Motor neuron (in vitro differentiated cells): ENCODE measurements around the gene ZBTB4. TPM values are rescaled to one million over a fixed set of nuclear protein-coding genes. Genes with fewer than 3 reads are reported as not detected.

ENCODE experiments used
- ATAC-seq, 8 experiments: fragments of 200-7000 bp; cut with Tn5 transposase; replicated peaks in 6 of 8; 2 replicates each; pipeline ENCODE4 v1.8.0; 2021; ENCODE audit warnings: mild to moderate bottlenecking in 8 of 8, moderate library complexity in 8 of 8
- H3K27ac ChIP-seq, 2 donors: fragments of 250-450 bp; sonication (Bioruptor Pico); 2 replicates each; pipeline ENCODE4 v1.9.0; 2021; ENCODE audit warnings: antibody characterized with exemption in 2 of 2, mild to moderate bottlenecking in 2 of 2, moderate library complexity in 1 of 2
- H3K4me1 ChIP-seq, 2 donors: fragments of 250-450 bp; sonication (Bioruptor Pico); replicated peaks in 1 of 2; 2 replicates each; pipeline ENCODE4 v1.6.1; 2021; ENCODE audit warnings: antibody characterized with exemption in 2 of 2, mild to moderate bottlenecking in 2 of 2, moderate library complexity in 1 of 2
- H3K4me3 ChIP-seq, 5 donors: fragments of 250-450 bp; sonication (Bioruptor Pico); 2 replicates each; pipeline ENCODE4 v1.9.0; 2021; ENCODE audit warnings: antibody characterized with exemption in 5 of 5, mild to moderate bottlenecking in 5 of 5, moderate library complexity in 4 of 5
- WGBS, 10 experiments: fragments of 450-650 bp; shearing (Covaris generic); methylation state at CpG; one replicate each; pipeline ENCODE4 v1.0.0; 2022; 5-methylcytosine and 5-hydroxymethylcytosine counted together
- in situ Hi-C, 9 experiments: fragments of 400-800 bp; cut with MboI; loops; one replicate each; pipeline ENCODE4 v1.15.0; 2021; ENCODE audit warnings: low sequenced_read_pairs in 9 of 9, low pct_unique_long_range_greater_than_20kb in 2 of 9; ENCODE audit not compliant: unreplicated experiment in 9 of 9
- total RNA-seq, 8 experiments: library from RNA; unstranded; fragments of 300-600 nt; gene quantifications; 2 replicates each; pipeline versions ENCODE4 v1.2.3 to v1.2.4, GENCODE V29; 2022

Gene ZBTB4
- total RNA-seq, 8 experiments from 2014 or later, result 9.8 to 36.2 (median 13.4) TPM

DNA sequence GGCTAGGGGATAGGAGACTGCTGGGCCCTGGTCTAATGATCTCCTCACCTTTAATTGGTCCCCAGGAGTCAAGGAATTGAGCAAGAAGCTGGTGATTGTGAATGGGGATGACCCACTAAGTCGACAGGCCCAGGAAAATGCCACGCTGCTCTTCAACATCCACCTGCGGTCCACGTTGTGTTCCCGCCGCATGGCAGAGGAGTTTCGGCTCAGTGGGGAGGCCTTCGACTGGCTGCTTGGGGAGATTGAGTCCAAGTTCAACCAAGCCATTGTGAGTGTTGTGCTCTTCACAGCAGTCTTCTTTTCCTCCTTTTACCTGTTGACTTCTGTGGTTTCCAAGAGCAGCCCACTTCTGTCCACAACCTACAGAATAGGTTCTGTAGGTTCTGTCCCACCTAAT, 24.1 kb upstream of the ZBTB4 start:
- WGBS, 10 experiments, result 91 to 100% (median 96%) methylated on average over 2 to 7 of the region's 8 CpGs; no CpG with 5 or more reads in 5 of the 10 experiments
- Histone ChIP-seq H3K4me3 (no peak overlapping the region), H3K27ac (no peak overlapping the region), H3K4me1 (no peaks in the 10 kb centered on the region)
- ATAC-seq, result no peak
- in situ Hi-C loops, result no loop called here

DNA sequence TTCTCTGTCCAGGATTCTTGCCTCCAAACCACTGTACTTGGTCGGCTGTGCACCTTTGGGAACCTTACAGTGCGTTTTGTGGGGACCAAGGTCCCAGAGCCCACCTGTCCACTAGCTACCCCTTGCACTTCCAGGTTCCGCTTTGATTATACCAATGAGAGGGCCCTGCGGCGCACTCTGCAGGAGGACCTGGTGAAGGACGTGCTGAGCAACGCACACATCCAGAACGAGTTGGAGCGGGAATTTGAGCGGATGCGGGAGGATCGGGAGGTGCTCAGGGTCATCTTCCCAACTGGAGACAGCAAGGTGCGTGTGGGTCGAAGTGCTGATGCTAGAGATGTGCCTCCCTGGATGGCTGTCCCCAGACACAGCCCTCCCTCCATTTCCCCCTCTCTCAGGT, 23.6 kb upstream of the ZBTB4 start:
- H3K27ac ChIP-seq, result no peak overlapping the region
- no peak overlapping the region for H3K4me3 ChIP-seq
- H3K4me1 ChIP-seq, result no peaks in the 10 kb centered on the region
- in situ Hi-C loops, result no loop called here
- ATAC-seq, result peak in 3 of 8 experiments; percentile 26 to 33 (median 32)
- 80 to 100% (median 89%) methylated on average over 1 to 11 of the region's 14 CpGs; no CpG with 5 or more reads in 5 of the 10 experiments for WGBS, 10 experiments

DNA sequence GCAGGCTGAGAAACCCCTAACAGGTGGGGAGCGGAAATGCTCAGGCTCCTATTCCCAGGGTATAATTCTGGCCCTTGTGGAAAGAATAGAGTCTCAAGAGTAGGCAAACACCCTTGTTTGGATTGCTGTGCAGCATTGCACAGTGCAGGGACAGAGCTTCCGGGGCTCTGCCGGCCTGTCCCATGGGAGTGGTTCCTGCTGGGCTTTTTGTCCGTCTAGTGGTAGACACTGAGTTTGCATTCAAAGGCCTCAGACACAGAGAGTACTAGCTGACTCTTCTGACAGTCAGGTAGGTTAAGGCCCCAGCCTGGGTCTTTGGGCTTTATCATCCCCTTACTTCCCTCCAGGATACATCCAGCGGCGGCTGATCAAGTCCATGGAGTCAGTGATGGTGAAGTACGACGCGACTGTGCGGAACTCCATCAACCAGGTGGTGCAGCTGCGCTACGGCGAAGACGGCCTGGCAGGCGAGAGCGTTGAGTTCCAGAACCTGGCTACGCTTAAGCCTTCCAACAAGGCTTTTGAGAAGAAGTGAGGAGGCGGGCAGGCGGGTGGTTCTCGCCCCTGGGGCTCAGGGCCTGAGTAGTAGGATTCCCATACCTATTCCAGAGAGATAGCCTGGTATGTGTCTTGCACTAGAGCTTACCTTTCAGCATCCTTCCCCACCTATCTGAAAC, 22.9 kb upstream of the ZBTB4 start:
- 89 to 100% (median 92%) methylated on average over 5 to 12 of the region's 20 CpGs; no CpG with 5 or more reads in 6 of the 10 experiments for WGBS, 10 experiments
- in situ Hi-C loops, result no loop called here
- H3K27ac ChIP-seq, result no peak overlapping the region
- no peaks in the 10 kb centered on the region for H3K4me1 ChIP-seq
- ATAC-seq, result peak in 3 of 8 experiments; percentile 12 to 20 (median 16)
- H3K4me3 ChIP-seq, result no peak overlapping the region

DNA sequence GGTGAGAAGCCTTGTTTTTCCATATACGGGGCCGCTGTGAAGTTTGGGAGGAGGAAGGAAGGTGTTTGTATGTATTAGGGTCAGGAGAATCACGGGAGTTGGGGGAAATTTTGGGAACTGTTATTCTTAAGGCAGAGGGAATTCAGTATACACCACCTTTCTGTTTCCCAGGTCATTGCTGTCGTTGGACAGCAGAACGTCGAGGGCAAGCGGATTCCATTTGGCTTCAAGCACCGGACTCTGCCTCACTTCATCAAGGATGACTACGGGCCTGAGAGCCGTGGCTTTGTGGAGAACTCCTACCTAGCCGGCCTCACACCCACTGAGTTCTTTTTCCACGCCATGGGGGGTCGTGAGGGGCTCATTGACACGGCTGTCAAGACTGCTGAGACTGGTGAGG, 22.3 kb upstream of the ZBTB4 start:
- ATAC-seq, result peak in 1 of 8 experiments; percentile 3
- 50 to 100% (median 90%) methylated on average over 1 to 11 of the region's 14 CpGs; no CpG with 5 or more reads in 4 of the 10 experiments for WGBS, 10 experiments

DNA sequence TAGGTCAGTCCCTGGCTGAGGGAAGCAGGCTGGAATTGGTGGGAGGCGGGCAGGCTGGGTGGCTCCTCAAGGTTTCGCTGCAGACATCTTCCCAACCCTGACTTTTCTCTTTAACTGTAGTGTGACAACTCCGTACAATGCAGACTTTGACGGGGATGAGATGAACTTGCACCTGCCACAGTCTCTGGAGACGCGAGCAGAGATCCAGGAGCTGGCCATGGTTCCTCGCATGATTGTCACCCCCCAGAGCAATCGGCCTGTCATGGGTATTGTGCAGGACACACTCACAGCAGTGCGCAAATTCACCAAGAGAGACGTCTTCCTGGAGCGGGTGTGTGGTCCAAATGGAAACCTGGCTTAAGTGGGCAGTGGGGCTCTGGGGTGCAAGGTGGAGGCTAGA, 19.7 kb upstream of the ZBTB4 start:
- in situ Hi-C loops, result no loop called here
- H3K4me1 ChIP-seq, result no peaks in the 10 kb centered on the region

More for the DNA sequence above, 22.3 kb upstream of the ZBTB4 start:
- in situ Hi-C loops, result no loop called here
- H3K27ac ChIP-seq, result no peak overlapping the region
- H3K4me3 ChIP-seq, result no peak overlapping the region
- H3K4me1 ChIP-seq, result no peaks in the 10 kb centered on the region

DNA sequence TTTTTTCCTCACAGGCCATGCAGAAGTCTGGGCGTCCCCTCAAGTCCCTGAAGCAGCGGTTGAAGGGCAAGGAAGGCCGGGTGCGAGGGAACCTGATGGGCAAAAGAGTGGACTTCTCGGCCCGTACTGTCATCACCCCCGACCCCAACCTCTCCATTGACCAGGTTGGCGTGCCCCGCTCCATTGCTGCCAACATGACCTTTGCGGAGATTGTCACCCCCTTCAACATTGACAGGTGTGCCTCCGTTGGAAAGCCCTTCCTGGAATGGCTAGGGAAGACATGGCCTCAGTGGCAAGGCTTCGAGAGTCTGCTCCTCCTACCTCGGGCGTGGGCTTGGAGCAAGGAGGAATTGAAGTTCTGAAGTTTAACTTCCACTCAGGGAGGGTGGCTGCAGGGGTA, 18.2 kb upstream of the ZBTB4 start:
- 82 to 100% (median 100%) methylated on average over 2 to 4 of the region's 14 CpGs; no CpG with 5 or more reads in 5 of the 10 experiments for WGBS, 10 experiments
- in situ Hi-C loops, result no loop called here
- Histone ChIP-seq H3K4me1 (no peaks in the 10 kb centered on the region), H3K27ac (no peak overlapping the region), H3K4me3 (no peak overlapping the region)
- peak in 2 of 8 experiments; percentile 4 to 28 for ATAC-seq

More for the DNA sequence above, 19.7 kb upstream of the ZBTB4 start:
- Histone ChIP-seq H3K27ac (no peak overlapping the region), H3K4me3 (no peak overlapping the region)
- ATAC-seq, result no peak
- WGBS, 10 experiments, result 67 to 100% (median 90%) methylated on average over 1 to 10 of the region's 11 CpGs; no CpG with 5 or more reads in 3 of the 10 experiments

DNA sequence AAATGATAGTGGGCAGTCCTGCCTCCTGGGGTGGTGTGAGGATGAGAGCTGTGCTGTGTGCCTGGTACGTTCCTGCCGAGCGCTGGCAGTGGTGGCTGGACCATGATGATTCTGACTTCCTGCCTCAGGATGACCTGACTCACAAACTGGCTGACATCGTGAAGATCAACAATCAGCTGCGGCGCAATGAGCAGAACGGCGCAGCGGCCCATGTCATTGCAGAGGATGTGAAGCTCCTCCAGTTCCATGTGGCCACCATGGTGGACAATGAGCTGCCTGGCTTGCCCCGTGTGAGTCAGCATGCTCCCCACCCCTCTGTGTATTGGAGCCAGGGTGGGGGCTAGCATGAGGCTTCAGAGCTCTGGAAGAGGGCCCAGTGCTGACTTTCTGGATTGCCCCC, 17.8 kb upstream of the ZBTB4 start:
- ATAC-seq, result peak in 6 of 8 experiments; percentile 4 to 57 (median 16)
- Histone ChIP-seq H3K4me3 (no peak overlapping the region), H3K27ac (no peak overlapping the region), H3K4me1 (no peaks in the 10 kb centered on the region)
- WGBS, 10 experiments, result 80 to 100% (median 96%) methylated on average over 1 to 6 of the region's 10 CpGs; no CpG with 5 or more reads in 6 of the 10 experiments
- in situ Hi-C loops, result no loop called here

DNA sequence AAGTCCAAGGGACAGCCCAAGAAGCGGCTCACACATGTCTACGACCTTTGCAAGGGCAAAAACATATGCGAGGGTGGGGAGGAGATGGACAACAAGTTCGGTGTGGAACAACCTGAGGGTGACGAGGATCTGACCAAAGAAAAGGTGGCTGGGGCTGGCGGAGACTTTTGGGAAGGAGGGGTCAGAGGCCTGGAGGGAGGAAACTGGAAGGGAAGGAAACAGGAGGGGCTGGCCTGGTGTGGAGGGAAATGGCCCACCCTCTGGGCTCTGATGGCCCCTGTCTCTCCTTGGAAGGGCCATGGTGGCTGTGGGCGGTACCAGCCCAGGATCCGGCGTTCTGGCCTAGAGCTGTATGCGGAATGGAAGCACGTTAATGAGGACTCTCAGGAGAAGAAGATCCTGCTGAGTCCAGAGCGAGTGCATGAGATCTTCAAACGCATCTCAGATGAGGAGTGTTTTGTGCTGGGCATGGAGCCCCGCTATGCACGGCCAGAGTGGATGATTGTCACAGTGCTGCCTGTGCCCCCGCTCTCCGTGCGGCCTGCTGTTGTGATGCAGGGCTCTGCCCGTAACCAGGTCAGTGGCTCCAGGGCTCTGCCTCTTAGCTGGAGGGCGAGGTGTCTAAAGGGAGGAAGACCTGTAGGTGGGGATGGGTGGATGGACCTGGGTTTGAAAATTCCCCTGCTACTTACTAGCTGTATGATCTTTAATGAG, 17.2 kb upstream of the ZBTB4 start:
- 78 to 100% (median 95%) methylated on average over 2 to 6 of the region's 20 CpGs; no CpG with 5 or more reads in 5 of the 10 experiments for WGBS, 10 experiments
- Histone ChIP-seq H3K4me3 (no peak overlapping the region), H3K27ac (no peak overlapping the region), H3K4me1 (no peaks in the 10 kb centered on the region)
- peak in 7 of 8 experiments; percentile 2 to 31 (median 9) for ATAC-seq
- in situ Hi-C loops, result no loop called here

DNA sequence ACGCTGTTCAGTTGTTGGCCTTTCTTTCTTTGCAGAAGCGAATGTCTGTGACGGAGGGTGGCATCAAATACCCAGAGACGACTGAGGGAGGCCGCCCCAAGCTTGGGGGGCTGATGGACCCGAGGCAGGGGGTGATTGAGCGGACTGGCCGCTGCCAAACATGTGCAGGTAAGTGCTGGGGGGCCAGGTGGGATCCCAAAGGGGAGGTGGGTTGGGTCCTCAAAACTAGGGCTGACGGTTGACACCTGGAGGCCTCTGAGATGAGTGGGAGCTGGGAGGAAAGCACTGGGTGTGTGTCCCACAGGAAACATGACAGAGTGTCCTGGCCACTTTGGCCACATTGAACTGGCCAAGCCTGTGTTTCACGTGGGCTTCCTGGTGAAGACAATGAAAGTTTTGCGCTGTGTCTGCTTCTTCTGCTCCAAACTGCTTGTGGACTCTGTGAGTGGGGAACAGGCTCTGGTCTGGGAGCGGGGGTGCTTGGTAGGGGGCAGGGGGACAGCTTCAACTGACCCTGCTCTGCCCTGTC, 16.5 kb upstream of the ZBTB4 start:
- H3K27ac ChIP-seq, result no peak overlapping the region
- H3K4me1 ChIP-seq, result no peaks in the 10 kb centered on the region
- 87 to 100% (median 98%) methylated on average over 1 to 7 of the region's 12 CpGs; no CpG with 5 or more reads in 6 of the 10 experiments for WGBS, 10 experiments
- in situ Hi-C loops, result no loop called here
- peak in 3 of 8 experiments; percentile 9 to 30 (median 21) for ATAC-seq
- H3K4me3 ChIP-seq, result no peak overlapping the region

DNA sequence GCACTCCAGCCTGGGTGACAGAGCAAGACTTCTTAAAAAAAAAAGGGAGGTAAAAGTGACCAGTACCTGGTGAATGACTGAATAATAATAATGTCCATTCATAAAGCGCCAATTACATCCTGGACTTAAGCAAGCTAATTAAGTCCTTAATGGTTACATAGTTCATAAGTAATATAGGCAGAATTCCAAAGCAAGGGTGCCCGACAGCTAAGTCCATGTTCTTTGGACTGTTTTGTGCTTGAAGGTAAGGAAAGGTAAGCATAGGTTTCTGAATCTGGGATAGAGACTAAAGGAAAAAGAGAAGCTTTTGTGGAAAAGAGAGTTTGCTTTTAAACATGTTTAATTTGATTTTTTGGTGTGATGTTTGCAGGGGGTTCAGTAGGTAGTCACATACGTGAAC, 14.5 kb upstream of the ZBTB4 start:
- no peak overlapping the region for H3K4me3 ChIP-seq
- no peak overlapping the region for H3K27ac ChIP-seq
- in situ Hi-C loops, result no loop called here
- ATAC-seq, result no peak
- WGBS, 10 experiments, result 80 to 100% (median 93%) methylated on average over 1 to 3 of the region's 3 CpGs; no CpG with 5 or more reads in 1 of the 10 experiments
- H3K4me1 ChIP-seq, result peaks cover 2% of the 10 kb centered on the region in 2 donors

DNA sequence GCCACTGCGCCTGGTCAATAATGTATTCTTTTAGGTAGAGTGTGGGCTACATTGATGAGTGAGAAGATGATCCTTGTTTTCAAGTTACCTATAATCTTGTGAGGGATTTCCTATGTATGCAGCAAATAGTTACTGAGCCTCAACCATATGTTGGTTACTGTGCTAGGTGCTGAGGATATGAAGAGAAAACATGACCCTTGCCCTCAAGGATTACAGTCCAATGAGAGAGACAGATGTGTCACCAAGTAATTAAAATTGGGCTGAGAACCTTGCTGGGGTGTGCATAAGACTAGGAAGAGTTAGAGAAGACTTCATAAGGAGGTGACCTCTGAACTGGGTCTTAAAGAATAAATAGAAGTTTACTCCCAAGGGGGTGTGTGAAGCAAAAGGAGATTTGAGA, 12.2 kb upstream of the ZBTB4 start:
- no peak overlapping the region for H3K27ac ChIP-seq
- H3K4me3 ChIP-seq, result no peak overlapping the region
- no peak for ATAC-seq
- in situ Hi-C loops, result no loop called here
- peaks cover 9 to 10% of the 10 kb centered on the region in 2 donors for H3K4me1 ChIP-seq
- 86 to 100% (median 100%) methylated on average over 1 of the region's 1 CpG; no CpG with 5 or more reads in 7 of the 10 experiments for WGBS, 10 experiments

DNA sequence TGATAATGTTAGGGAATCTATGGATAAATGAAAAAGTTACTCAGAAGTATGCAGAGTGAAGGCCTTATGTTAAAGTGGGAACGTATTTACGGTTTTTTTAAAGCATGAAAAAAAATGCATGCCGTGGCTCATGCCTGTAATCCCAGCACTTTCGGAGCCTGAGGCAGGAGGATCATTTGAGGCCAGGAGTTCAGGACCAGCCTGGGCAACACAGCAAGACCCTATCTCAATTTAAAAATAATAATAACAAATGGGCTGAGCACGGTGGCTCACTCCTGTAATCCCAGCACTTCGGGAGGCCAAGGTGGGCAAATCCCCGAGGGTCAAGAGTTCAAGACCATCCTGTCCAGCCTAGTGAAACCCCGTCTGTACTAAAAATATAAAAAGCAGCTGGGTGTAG, 10.7 kb upstream of the ZBTB4 start:
- no peak overlapping the region for H3K4me3 ChIP-seq
- no peak for ATAC-seq
- in situ Hi-C loops, result no loop called here
- 56 to 100% (median 92%) methylated on average over 1 to 8 of the region's 8 CpGs; no CpG with 5 or more reads in 1 of the 10 experiments for WGBS, 10 experiments
- H3K27ac ChIP-seq, result no peak overlapping the region
- H3K4me1 ChIP-seq, result peaks cover 17 to 18% of the 10 kb centered on the region in 2 donors

DNA sequence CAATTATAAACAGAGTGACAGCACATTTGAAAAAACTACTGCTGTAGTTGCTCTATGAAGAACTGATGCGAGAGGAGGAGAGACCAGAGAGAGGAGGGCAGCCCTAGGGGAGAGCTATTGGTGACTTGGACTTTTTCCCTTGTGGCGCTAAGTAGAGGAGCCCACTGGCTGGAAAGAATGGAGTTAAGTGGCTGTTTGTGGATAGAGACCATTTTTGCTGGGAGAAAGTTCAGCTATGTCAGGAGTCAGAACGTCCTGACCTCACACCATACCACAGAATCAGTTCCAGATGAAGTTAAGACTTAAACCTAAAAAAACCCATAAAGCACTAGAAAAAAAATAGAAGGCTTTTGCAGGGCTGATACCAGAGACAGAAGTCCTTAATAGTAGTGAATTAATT, 6.8 kb upstream of the ZBTB4 start:
- Histone ChIP-seq H3K4me1 (peaks cover 21 to 27% of the 10 kb centered on the region in 2 donors), H3K4me3 (peak overlapping the region; percentile 50 to 83 (median 53)), H3K27ac (no peak overlapping the region)
- ATAC-seq, result no peak
- in situ Hi-C loops, result no loop called here
- 0 to 80% (median 33%) methylated on average over 1 to 3 of the region's 3 CpGs; no CpG with 5 or more reads in 2 of the 10 experiments for WGBS, 10 experiments
